Activated T-cell treated with anti-CD3 and anti-CD28 coated beads, Interleukin-2, amount 50 U/mL, for 24 hours (primary cell): ENCODE data around the gene CLCA2.

Source experiments
- DNase-seq: peaks from one replicate; pipeline ENCODE4 v3.0.0-alpha.2; 2020
- H3K27ac Mint-ChIP-seq: 2 replicates; pipeline ENCODE4 v1.8.0; 2020; ENCODE audit warnings: mild to moderate bottlenecking, mixed read lengths
- H3K27me3 Mint-ChIP-seq: 2 replicates; pipeline ENCODE4 v1.8.0; 2020; ENCODE audit warnings: mixed read lengths
- H3K36me3 Mint-ChIP-seq: 2 replicates; pipeline ENCODE4 v1.8.0; 2020; ENCODE audit warnings: low read depth, mixed read lengths
- H3K4me1 Mint-ChIP-seq: 2 replicates; pipeline ENCODE4 v1.8.0; 2020; ENCODE audit warnings: low read depth, mixed read lengths
- H3K4me3 Mint-ChIP-seq: 2 replicates; pipeline ENCODE4 v1.8.0; 2020; ENCODE audit warnings: mild to moderate bottlenecking, moderate library complexity, mixed read lengths
- H3K9me3 Mint-ChIP-seq: 2 replicates; pipeline ENCODE4 v1.8.0; 2020; ENCODE audit warnings: mixed read lengths

CLCA2 gene

DNA sequence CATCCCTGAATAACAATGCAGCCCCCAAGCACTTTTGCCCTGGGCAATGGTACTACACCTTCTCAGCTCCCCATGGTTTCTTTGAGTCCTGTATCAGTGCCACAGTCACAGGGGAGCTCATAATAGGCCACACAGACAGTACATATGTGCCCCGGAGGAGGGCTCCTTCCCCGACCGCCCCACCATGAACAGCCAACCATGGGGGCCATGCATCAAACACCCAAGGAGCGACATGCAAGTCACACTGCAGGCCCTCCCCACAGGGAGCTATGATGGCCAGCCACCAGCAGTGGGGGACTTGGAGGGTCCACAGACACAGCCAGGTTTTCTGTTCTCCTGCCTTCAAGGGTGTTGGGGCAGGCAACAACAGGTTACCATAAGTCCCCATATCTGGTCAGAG, 13.1 kb upstream of the CLCA2 start:
- Mint-ChIP-seq H3K4me3 (no peak overlapping the region), H3K4me1 (no peaks in the 10 kb centered on the region), H3K9me3 (no peaks in the 10 kb centered on the region), H3K27ac (no peak overlapping the region), H3K36me3 (no peaks in the 10 kb centered on the region), H3K27me3 (no peaks in the 10 kb centered on the region)
- no peak for DNase-seq

DNA sequence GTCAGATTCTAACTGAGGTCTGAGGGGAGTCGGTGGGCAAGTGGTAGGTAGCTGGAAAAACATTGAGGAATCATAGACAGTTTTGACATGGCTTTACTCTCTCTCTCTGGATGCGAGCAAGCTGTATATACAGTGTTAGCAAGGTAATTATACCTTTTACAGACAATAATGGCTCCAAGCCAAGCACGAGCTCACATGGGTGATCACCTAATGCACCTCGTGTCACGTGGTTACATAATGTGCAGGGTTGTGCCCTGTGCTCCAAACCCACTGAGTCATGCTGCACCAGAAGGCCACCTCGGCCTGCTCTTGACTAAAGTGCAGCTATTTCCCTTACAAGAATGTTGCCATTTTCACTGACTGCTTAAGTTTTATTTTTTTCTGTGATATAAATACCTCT, 7.6 kb upstream of the CLCA2 start:
- no peaks in the 10 kb centered on the region for H3K36me3 Mint-ChIP-seq
- H3K9me3 Mint-ChIP-seq, result no peaks in the 10 kb centered on the region
- H3K27ac Mint-ChIP-seq, result no peak overlapping the region
- H3K4me1 Mint-ChIP-seq, result peaks cover 4% of the 10 kb centered on the region
- no peak for DNase-seq
- no peak overlapping the region for H3K4me3 Mint-ChIP-seq
- no peaks in the 10 kb centered on the region for H3K27me3 Mint-ChIP-seq

DNA sequence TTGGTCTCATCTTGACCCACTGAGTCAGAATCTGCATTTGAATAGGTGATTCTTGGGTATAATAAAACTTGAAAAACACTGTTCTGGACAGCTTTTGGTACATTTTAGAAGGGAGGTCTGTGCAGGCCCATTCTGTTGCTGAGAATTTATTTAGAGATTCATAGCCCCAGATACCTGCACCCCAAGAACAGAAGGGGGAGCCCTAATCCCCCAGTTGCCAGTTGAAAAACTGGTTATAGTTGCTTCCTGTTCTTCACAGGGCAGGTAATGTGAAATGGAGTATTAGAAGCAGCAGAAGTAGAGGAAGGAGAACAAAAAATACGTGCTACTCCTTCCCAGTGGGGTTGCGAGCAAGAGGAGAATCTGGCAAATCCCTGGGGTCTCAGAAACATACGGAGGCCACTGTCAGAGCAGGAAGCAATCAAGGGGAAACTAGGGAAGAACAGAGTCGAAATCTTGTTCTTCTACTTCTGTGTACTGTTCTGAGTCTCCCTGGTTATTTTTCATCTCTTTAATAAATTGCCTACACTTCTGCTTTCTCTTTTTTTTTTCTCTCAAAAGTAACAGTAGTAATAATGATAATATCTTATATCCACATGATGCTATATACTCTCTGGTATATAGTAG, 4.6 kb upstream of the CLCA2 start:
- Mint-ChIP-seq H3K9me3 (no peaks in the 10 kb centered on the region), H3K36me3 (no peaks in the 10 kb centered on the region), H3K27ac (no peak overlapping the region), H3K4me3 (no peak overlapping the region), H3K27me3 (peaks cover 4% of the 10 kb centered on the region), H3K4me1 (peaks cover 4% of the 10 kb centered on the region)
- DNase-seq, result no peak

DNA sequence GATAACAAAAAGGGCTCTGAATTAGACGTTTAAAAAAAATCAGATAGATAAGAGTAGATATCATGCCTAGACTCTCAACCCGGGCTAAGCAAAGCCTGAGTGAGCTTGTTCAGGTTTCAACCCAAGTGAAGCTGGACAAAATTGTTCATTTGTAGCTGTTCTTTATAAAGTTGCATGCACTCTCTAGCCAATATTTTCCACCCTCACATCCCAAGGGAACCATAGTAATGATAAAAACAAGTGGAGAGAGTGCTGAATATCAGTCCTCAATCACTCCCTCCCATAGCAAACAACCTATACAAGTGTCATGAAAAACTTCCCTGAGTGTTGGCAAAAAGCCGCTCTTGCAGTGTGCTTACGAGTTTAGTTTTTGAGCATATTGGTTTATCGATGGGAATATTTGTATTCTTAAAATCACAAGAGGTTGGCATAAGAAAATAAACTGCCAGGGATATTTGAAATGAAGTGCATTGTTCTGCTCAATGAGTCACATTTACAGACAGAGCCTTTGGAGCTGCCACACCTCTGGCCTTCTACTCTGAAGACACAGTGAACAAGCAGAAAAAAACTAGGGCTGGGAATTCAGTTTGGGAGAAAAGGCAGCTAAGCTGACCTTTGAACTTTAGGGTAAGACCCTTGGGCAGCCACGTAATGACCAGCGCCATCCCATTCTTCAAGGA, 2.2 kb upstream of the CLCA2 start:
- no peak overlapping the region for H3K4me3 Mint-ChIP-seq
- H3K27me3 Mint-ChIP-seq, result peaks cover 8% of the 10 kb centered on the region
- H3K9me3 Mint-ChIP-seq, result no peaks in the 10 kb centered on the region
- peaks cover 4% of the 10 kb centered on the region for H3K4me1 Mint-ChIP-seq
- H3K27ac Mint-ChIP-seq, result no peak overlapping the region
- DNase-seq, result no peak
- H3K36me3 Mint-ChIP-seq, result no peaks in the 10 kb centered on the region

DNA sequence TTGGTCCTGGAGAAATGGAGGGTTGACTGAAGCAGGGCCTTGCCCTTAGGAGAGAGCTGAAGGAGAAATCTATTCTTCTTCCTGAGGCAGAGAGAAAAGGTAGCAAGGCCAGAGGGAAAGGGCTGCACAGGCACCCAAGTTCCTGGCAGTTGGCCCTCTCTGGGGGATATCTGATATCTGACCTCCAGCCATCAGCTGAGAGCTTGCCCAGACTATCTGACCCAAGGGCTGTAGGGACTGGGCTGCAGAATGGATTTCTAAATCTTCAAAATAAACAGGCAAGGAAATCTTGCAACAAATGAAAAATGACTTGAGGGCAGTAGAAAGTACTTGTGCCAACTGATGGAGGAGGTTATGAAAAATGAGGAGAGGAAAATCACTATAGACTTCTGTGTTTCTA, 498 bp upstream of the CLCA2 start:
- Mint-ChIP-seq H3K4me1 (peaks cover 4% of the 10 kb centered on the region), H3K27ac (no peak overlapping the region), H3K36me3 (no peaks in the 10 kb centered on the region), H3K27me3 (peaks cover 8% of the 10 kb centered on the region), H3K9me3 (no peaks in the 10 kb centered on the region), H3K4me3 (no peak overlapping the region)
- no peak for DNase-seq

DNA sequence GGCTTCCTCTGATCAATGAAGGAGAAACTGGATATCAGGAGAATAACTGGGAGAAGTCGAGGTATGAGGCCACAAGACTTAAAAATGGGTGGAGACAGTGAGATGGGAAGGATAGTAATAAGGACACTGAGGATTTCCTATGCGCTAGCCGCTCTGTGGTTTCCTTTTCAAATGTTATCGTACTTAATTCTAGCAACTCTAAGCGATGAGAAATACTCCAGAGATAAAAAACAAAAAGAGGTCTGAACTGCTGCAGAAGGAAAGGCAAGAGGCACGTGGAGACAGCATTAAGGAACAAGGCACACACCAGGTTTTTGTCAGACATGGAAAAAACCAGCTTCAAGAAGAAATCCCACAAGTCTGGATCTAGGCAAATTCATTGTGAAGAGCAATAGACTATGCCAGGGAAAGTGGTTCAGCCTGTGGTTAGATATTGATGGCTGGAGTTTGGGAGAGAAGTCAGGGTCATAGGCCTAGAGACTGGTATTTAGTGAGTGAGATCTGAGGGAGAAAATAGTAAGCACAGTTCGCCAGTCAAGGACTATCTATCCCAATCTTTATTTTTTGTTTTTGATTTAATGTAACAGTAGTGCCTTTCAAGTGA, 5.3 kb downstream of the CLCA2 start:
- peaks cover 5% of the 10 kb centered on the region for H3K27me3 Mint-ChIP-seq
- no peak overlapping the region for H3K4me3 Mint-ChIP-seq
- DNase-seq, result no peak
- H3K9me3 Mint-ChIP-seq, result no peaks in the 10 kb centered on the region
- H3K36me3 Mint-ChIP-seq, result no peaks in the 10 kb centered on the region
- H3K27ac Mint-ChIP-seq, result no peak overlapping the region
- no peaks in the 10 kb centered on the region for H3K4me1 Mint-ChIP-seq

DNA sequence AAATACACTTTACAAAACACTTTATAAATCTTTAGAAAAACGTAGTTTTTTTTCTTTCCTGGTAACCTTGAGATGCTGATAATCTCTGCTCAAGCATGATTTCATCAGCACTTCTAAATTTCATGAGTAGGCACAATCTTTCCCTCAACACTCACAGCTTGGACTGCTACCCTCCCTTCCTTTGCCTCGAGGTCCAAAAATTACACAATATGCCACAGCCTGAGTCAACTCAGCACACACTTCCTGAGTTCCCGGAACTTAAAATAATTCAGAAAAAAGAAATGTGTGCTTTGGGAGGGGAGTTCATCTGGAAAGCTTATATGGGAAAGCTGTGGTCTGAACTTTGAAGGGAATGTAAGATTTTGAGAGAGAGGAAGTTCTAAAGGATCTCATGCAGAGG, 5.9 kb downstream of the CLCA2 start:
- H3K4me3 Mint-ChIP-seq, result no peak overlapping the region
- H3K36me3 Mint-ChIP-seq, result no peaks in the 10 kb centered on the region
- no peaks in the 10 kb centered on the region for H3K27me3 Mint-ChIP-seq
- no peak for DNase-seq
- no peaks in the 10 kb centered on the region for H3K9me3 Mint-ChIP-seq
- no peaks in the 10 kb centered on the region for H3K4me1 Mint-ChIP-seq
- H3K27ac Mint-ChIP-seq, result no peak overlapping the region

DNA sequence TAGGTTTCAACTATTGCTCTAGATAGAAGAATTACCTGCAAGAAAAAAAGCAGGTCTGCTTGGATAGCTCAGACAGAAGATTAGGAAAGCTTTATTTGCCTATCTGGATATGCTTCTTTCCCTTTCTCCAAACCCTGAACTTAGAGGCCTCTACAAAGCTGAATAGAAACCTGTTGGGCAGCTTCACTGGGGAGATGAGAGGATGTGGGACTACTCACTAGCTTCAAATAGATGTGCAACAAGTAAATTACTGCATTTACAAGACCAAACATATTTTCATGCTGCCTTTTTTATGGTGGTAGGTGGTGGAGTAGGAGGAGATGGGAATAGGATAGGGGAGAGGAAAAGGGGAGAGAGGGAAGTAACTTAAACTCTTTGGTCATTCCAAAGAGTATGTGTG, 6.4 kb downstream of the CLCA2 start:
- no peaks in the 10 kb centered on the region for H3K9me3 Mint-ChIP-seq
- no peaks in the 10 kb centered on the region for H3K27me3 Mint-ChIP-seq
- no peaks in the 10 kb centered on the region for H3K4me1 Mint-ChIP-seq
- DNase-seq, result no peak
- no peak overlapping the region for H3K4me3 Mint-ChIP-seq
- H3K36me3 Mint-ChIP-seq, result no peaks in the 10 kb centered on the region
- H3K27ac Mint-ChIP-seq, result no peak overlapping the region

DNA sequence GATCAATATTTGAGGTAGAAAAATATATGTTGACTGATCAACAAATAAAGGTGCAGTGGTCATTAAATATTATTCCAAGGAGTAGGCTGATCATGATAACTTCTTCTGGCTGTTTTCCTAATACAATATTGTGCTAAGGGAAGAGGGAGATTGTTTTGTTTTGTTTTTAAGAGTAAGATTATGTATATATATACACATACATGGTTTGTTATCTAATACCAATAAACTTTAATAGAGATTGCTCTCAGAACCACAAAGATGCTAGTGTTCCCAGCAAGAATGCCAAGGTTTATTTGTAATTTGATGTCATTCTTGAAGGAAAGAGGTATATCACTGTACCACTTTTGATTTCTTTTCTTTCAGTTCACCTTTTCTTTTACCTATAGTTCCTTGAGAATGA, 10.1 kb downstream of the CLCA2 start:
- no peaks in the 10 kb centered on the region for H3K9me3 Mint-ChIP-seq
- no peak for DNase-seq
- peaks cover 7% of the 10 kb centered on the region for H3K27me3 Mint-ChIP-seq
- H3K36me3 Mint-ChIP-seq, result no peaks in the 10 kb centered on the region
- H3K4me1 Mint-ChIP-seq, result no peaks in the 10 kb centered on the region
- no peak overlapping the region for H3K27ac Mint-ChIP-seq
- H3K4me3 Mint-ChIP-seq, result no peak overlapping the region

DNA sequence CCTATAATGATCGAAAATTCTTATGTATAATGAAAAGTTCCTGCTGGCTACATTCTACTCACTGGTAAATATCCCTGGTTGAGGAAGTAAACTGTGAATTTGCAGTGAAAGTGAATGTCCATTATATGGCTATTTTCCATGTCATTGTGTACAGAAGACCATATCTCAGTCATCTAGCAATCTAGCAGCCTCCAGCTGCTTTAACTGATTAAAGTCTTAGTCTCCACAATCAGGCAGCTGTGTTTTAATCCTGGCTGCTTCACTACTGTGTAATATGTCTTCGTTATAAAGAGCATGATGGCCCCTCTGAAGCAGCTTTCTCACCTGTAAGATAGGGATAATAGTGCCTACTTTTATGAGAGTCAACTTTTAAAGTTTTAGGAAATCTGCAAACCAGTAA, 11.4 kb downstream of the CLCA2 start:
- H3K27me3 Mint-ChIP-seq, result peaks cover 7% of the 10 kb centered on the region
- H3K9me3 Mint-ChIP-seq, result no peaks in the 10 kb centered on the region
- H3K4me1 Mint-ChIP-seq, result no peaks in the 10 kb centered on the region
- no peaks in the 10 kb centered on the region for H3K36me3 Mint-ChIP-seq
- DNase-seq, result no peak
- no peak overlapping the region for H3K27ac Mint-ChIP-seq
- no peak overlapping the region for H3K4me3 Mint-ChIP-seq

DNA sequence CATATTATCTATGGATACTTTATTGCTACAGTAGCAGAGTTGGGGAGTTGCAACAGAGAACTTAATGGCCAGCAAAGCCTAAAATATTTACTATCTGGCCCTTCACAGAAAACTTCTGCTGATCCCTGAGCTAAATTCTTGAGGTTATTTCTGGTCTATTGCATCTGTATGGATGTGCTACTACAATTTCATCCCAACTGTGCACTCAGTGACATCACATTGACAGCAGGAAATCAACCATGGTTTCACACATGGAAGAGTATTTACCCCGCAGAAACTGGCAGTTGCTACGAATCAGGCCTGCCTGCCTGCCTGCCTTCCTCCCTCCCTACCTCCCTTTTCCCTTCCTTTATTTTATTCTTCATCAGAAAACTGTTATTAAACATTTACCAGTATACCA, 12.1 kb downstream of the CLCA2 start:
- H3K4me1 Mint-ChIP-seq, result no peaks in the 10 kb centered on the region
- H3K4me3 Mint-ChIP-seq, result no peak overlapping the region
- no peak overlapping the region for H3K27ac Mint-ChIP-seq
- peaks cover 7% of the 10 kb centered on the region for H3K27me3 Mint-ChIP-seq
- DNase-seq, result no peak
- no peaks in the 10 kb centered on the region for H3K36me3 Mint-ChIP-seq
- no peaks in the 10 kb centered on the region for H3K9me3 Mint-ChIP-seq

DNA sequence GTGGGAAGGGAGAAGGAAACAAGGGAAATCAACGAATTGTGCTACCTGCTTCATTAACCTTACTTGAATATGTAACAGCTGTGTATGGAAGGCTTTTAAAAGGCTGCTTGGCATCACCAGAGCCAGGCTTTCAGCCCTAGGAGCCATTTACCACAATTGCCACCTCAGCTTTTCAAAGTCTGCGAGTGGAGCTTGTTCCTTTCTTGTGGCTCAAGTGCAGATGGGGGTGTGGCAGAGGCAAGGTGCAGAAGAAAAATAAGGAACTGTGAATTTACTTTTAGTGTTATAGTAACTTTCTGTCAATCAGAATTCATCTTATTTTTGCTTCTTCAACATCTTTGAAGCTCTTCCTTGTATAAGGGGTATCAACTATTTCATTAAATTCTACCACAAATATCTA, 17.6 kb downstream of the CLCA2 start:
- Mint-ChIP-seq H3K4me1 (peaks cover 10% of the 10 kb centered on the region), H3K27me3 (peaks cover 4% of the 10 kb centered on the region), H3K27ac (no peak overlapping the region), H3K4me3 (no peak overlapping the region), H3K36me3 (no peaks in the 10 kb centered on the region), H3K9me3 (no peaks in the 10 kb centered on the region)
- DNase-seq, result no peak

DNA sequence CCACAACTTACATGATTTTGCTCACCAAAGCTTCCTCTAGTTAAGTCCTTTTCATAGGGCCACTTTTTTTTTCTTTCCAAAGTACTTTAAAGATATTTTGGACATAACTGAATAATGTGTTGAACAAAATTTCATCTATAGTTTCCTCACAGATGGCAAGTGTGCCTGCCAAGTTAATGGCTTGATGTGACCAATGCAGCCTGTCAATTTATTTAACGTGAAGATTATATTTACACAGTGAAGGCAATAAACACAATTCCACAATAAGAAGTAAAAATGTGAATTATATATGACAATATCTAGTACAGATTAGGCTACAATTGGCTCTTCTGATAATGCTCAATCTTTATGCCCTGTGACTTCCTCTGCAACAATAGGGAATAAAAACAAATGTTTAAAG, 18.0 kb downstream of the CLCA2 start:
- no peak for DNase-seq
- Mint-ChIP-seq H3K4me3 (no peak overlapping the region), H3K4me1 (peaks cover 10% of the 10 kb centered on the region), H3K27me3 (peaks cover 3% of the 10 kb centered on the region), H3K36me3 (no peaks in the 10 kb centered on the region), H3K27ac (no peak overlapping the region), H3K9me3 (no peaks in the 10 kb centered on the region)

DNA sequence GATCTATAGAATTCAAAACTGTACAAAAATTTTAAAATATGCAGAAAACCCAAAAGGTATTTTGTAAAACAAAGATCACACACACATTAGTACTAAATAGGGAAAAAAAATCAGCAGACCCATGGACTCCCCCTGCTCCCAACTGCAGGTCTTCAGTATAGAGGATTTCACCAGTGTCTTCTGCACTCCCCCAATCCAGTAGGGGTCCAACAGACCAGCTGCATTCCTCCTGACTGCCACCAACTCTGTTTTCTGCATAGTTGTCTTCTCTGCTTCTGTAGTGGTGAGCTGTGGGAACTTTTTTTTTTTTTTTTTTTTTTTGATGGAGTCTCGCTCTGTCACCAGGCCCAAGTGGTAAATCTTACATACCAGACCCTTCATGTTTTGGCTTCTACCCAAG, 21.9 kb downstream of the CLCA2 start:
- H3K36me3 Mint-ChIP-seq, result no peaks in the 10 kb centered on the region
- no peaks in the 10 kb centered on the region for H3K27me3 Mint-ChIP-seq
- no peak overlapping the region for H3K4me3 Mint-ChIP-seq
- H3K4me1 Mint-ChIP-seq, result peaks cover 10% of the 10 kb centered on the region
- no peaks in the 10 kb centered on the region for H3K9me3 Mint-ChIP-seq
- H3K27ac Mint-ChIP-seq, result no peak overlapping the region
- DNase-seq, result no peak

DNA sequence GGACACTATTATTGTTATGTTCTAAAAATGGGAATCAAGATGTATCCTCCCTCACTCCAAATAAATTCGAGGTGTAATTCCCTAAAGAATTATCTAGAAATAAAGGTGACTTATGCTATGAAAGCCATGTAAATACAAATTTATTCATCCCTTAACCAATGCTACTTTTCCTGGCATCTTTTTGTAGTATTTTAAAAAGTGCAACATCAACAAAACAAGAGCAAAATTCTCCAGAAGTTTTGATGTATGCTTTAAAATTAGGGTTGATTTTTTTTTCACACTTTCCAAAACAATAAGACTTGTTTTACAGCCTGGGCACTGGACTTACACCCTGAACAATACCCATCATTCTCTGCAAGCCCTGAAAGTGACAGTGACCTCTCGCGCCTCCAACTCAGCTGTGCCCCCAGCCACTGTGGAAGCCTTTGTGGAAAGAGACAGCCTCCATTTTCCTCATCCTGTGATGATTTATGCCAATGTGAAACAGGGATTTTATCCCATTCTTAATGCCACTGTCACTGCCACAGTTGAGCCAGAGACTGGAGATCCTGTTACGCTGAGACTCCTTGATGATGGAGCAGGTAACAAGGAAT, 23.3 kb downstream of the CLCA2 start:
- Mint-ChIP-seq H3K27me3 (no peaks in the 10 kb centered on the region), H3K9me3 (no peaks in the 10 kb centered on the region)

More for the DNA sequence above, 23.3 kb downstream of the CLCA2 start:
- H3K27ac Mint-ChIP-seq, result no peak overlapping the region
- no peak for DNase-seq
- H3K36me3 Mint-ChIP-seq, result no peaks in the 10 kb centered on the region
- H3K4me1 Mint-ChIP-seq, result no peaks in the 10 kb centered on the region
- H3K4me3 Mint-ChIP-seq, result no peak overlapping the region
